Adipose tissue (tissue), 3 donors: ENCODE measurements around the gene KRT37. TPM values are rescaled to one million over a fixed set of nuclear protein-coding genes. Genes with fewer than 3 reads are reported as not detected.
"Not testable (repeated sequence)": the region's sequence is repeated elsewhere in the genome, so short reads cannot be mapped to it uniquely, and the experiment has no call there.

Source experiments
- H3K27ac ChIP-seq: one replicate; pipeline ENCODE4 v1.5.1; 2013; ENCODE audit warnings: low read depth, low read length
- WGBS, 3 donors: extraction: QIAGEN DNeasy Blood & Tissue Kit; methylation state at CpG; one replicate each; pipeline ENCODE4 v1.1.7; 2013; 5-methylcytosine and 5-hydroxymethylcytosine counted together
- polyA plus RNA-seq, 3 donors: library from polyadenylated mRNA; stranded (reverse); fragments of 200-250 nt; gene quantifications; one replicate each; pipeline ENCODE4 v1.2.3, GENCODE V29; 2013
- donor health status: healthy with polysubstance abuse.
- donor health status: Bipolar disorder and iron deficiency.
- donor health status: healthy.

Gene KRT37
- polyA plus RNA-seq, 3 donors: not detected

DNA sequence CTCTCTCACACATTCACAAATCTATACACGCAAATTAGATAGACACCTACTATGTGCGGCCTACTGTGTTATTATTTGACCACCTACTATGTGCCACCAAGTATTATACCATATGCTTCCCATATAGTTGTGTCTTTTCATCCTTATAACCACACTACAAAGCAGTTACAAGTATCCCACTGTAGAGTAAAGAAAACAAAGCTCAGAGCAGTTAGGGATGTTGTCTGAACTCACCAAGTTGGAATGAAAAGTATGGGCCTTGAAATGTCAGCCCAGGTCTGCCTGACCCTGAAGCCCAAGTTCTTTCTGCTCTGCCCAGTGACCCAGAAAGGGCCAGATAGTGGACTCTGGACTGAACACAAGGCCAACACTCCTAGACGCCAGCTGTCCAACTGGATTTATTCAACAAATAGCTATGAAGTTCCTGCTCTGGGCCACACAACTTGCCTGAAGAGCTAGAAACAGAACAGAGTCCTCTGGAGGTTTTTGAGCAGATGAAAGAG lies 8.5 kb downstream of the KRT37 start:
- H3K27ac ChIP-seq: no peak overlapping the region
- 54 to 71% (median 68%) methylated on average over 3 of the region's 3 CpGs for WGBS, 3 donors

DNA sequence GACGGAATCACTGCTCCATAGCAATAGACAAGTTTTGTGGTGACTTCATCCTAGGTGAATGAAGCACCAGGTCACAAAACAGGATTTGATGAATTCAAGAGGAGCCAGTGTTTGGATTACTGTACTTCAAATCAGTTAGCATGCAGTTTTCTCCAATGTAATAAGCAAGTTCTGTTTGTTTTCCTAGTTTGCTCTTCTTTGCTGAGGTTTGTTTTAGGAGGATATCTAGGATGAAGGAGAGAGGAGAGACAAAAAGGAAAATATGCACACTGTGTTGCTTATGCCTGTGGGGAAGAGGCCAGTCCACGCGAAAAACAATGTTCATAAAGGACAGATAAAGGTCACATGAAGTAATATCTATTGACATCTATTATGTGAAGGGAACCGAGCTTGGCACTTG lies 9.0 kb downstream of the KRT37 start:
- WGBS, 3 donors: 69 to 78% (median 76%) methylated on average over 4 of the region's 4 CpGs
- no peak overlapping the region for H3K27ac ChIP-seq

DNA sequence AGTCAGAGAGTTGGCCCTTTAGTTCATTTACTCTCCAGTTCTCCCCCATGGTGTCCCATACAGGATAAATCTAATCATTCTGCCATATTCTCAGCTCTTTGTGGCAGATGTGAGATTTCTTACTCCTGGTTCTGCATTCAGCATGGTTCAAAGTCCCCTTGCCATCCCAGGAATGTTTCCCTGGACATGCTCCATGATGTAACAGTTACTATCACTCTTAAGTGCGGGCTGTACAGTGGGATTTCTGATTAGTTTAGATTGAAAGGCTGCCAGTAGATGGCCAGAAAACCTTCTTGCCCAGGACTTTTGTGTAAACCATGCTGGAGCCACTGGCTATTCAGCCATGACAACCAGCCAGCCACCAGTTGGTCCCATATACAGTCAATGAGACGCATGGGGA lies 10.4 kb downstream of the KRT37 start:
- 89 to 95% (median 93%) methylated on average over 2 of the region's 2 CpGs for WGBS, 3 donors
- no peak overlapping the region for H3K27ac ChIP-seq

DNA sequence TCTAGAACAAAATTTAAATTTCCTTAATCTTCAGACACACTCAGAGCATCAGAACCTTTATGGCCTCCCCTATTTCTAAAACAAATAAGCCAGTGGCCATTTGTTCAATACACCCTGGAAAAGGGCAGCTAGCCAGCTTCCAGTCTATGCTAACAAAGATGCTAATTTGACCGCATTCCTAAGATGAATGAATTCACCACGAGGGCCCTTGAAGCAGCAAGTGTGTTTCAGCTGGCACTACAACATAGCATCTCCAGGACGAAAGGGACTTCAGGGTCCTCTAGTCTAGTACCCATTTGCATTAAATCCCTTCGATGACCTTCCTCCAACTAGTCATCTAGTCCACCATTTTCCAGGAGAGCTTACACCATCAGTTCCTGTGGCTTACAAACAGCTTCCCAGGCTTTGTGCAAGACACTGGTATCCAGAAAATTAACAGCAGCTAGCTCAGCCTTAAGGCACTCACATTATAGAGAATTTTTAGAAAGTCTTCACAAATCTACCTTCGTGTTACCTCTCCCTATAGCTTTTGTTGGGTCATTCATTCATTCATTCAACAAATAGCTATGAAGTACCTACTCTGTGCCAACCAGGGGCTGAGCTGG lies 10.9 kb downstream of the KRT37 start:
- 55 to 64% (median 63%) methylated on average over 5 of the region's 5 CpGs for WGBS, 3 donors
- no peak overlapping the region for H3K27ac ChIP-seq

DNA sequence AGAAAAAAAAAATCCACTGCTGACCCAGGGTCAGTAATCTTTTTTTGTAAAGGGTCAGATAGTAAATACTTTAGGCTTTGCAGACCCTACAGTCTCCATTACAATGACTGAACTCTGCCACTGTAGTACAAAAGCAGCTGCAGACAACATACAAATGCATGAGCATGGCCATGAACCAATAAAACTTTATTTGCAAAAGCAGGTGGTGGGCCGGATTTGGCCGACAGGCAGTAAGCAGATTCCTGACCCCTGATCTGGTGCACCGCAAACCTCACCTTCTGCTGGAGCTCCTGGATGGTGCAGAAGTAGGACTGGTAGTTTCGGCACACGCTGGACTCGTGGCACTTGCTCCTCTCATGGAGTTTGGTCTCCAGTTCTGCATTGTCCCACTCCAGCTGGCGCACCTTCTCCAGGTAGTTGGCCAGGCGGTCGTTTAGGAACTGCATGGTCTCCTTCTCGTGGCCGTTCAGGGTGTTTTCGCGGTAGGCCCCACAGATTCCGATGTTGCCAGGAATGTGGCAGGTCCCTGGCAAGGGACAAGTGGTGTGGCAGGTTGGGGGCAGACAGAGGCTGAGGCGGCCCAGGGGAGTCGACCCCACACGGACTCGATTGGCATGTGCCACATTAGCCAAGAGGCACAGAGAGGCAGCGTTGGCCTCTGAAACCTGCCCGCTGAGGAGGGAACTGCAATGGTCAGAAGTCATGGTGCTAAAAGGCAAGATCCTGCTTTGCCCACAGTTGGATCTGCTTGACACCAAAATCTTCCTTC lies 13.1 kb downstream of the KRT37 start:
- H3K27ac ChIP-seq: no peak overlapping the region
- 90 to 95% (median 94%) methylated on average over 20 of the region's 20 CpGs for WGBS, 3 donors

DNA sequence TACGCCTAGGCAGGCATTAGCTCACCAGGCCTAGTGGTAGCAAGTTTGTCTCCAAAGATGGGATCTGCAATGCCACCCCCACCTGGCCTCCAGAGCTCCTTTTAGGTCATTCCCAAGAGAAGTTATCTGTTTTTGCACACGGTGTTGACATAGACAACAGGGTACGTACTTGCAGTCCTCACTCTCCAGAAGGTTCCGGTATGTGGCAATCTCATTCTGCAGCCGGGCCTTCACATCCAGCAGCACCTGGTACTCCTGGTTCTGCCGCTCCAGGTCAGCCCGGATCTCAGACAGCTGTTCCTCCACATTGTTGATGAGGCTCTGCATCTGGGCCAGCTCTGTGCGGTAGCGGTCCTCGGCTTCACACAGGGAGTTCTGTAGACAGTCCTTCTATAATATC lies 17.2 kb downstream of the KRT37 start:
- 87 to 91% (median 91%) methylated on average over 10 of the region's 10 CpGs for WGBS, 3 donors
- H3K27ac ChIP-seq: no peak overlapping the region

DNA sequence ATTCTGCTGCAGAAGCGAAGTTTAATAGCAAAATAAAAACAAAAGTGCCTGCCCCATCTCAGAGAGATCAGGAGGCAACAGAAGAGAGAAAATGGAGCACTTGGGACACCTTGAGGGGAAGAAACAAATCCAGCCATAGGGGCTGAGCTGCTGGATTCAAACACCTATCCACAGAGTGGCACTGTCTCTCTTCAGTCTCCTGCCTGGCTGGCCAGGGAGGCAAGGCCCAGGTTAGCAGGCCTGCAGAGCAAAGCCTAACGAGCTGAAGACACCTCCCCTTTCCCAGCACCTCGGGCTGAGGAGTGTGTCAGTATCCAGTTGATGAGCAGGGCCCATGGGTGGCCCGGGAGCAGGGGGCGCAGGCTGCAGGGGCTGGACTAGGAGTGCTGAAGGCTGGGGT lies 18.2 kb downstream of the KRT37 start:
- no peak overlapping the region for H3K27ac ChIP-seq
- WGBS, 3 donors: 46 to 53% (median 46%) methylated on average over 5 of the region's 5 CpGs

DNA sequence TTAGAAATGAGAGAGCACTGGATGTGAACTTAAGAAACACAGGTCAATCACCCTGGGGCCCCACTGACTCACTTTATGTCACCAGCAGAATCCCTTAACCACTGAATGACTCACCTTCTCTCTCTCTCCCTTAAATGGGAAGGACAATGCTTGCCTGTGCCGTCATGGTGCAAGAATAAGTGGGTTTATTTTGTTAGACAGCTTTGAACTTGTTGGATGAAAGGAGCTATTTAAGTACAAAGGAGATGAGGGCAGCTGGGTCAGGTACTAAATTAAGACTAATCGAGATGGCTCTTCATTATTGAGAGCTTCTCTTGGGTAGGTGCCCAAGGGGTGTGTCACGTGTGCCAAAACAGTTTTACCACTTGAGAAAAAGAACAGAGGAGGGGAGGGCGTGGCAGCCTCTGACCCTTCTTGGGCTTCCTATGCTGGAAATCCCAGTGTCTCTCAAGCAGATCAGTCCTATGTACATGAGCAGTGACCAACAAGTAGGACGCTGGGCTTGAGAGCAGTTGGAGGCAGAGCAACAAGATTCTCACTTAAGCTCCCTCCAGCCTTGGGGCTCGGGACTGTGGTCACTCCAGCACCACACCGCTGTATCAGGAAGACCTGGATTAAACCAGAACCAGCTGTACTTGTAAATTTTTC lies 20.2 kb downstream of the KRT37 start:
- 59 to 71% (median 71%) methylated on average over 7 of the region's 7 CpGs for whole genome bisulfite sequencing, 3 donors
- no peak overlapping the region for H3K27ac ChIP-seq

DNA sequence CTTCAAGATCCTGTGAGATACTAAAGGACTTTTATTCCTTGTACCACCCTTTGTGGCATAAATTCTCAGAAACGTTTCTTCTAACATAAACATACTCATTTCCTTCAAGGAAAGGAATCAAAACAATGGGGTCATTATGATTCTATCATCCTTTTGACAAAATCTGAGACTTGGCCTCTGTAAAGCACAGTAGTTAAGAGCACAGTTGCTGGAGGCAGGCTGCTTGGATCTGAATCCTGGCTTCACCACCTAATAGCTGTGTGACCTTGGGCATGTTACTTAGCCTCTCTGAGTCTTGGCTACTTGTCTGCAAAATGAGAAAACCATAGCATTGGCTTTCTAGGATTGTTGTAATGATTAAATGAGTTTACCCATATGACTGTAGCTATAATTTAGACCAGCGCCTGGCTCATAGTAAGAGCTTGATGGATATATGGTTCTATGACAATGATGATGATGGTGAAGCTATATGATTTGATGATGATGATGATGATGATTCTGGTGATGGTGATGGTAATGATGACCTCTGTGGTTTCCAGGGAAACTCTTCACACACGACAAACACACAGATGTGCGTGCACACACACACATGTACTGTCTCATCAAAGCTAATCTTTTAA lies 20.9 kb downstream of the KRT37 start:
- no peak overlapping the region for H3K27ac ChIP-seq
- WGBS, 3 donors: 73 to 74% (median 74%) methylated on average over 4 of the region's 4 CpGs

DNA sequence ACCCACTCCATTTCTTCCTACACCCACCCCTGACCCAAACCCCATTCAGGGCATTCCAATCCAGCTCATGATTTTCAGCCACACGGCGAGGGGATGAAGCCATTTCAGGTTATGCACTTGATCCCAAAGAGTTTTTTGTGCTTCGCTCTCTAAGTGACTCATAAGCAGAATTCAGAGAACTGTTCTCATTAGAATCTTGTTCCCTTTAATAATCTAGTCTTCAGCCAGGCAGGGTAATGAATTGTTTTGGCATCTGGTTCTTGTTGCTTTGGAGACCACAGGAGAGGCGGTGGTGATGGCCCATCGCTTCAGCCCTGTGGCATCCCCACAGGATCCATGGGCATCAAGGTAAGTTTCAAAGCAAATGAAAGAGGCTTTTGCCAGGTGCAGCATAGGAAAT lies 22.2 kb downstream of the KRT37 start:
- 79 to 95% (median 90%) methylated on average over 5 of the region's 5 CpGs for WGBS, 3 donors
- H3K27ac ChIP-seq: no peak overlapping the region

DNA sequence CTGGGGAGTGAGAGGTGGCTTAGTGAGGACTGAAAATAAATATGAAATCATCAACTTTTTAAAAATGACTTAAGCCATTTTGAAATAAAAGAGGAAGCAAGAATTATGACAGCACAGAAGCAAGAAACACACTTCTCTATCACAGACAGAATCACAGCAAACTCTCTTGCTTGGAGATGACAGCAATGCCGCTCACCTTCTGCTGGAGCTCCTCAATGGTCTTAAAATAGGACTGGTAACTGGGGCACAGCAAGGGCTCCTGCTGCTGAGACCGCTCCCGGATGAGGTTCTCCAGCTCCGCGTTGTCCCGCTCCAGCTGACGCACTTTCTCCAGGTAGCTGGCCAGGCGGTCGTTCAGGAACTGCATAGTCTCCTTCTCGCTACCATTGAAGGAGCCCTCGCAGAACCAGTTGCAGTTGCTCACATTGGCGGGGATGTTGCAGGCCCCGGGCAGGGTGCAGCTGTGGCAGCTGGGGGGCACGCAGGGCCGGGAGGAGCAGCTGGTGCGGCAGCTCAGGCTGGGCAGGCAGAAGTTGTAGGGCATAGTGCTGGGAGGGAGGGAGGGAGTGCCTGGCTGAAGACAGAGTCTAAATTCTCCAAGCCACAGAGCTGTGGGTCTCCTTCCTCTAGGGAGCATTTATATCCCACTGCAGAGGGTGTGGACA lies 27.3 kb downstream of the KRT37 start, which contains the start of gene KRT31:
Gene KRT31, minus strand, starts transcription at position 613 of the 665 bp plus-strand sequence. Its CDS starts 69 bp downstream, at position 544.
- whole genome bisulfite sequencing, 3 donors: 87 to 90% (median 88%) methylated on average over 16 of the region's 16 CpGs
- H3K27ac ChIP-seq: no peak within 1 kb of the TSS

DNA sequence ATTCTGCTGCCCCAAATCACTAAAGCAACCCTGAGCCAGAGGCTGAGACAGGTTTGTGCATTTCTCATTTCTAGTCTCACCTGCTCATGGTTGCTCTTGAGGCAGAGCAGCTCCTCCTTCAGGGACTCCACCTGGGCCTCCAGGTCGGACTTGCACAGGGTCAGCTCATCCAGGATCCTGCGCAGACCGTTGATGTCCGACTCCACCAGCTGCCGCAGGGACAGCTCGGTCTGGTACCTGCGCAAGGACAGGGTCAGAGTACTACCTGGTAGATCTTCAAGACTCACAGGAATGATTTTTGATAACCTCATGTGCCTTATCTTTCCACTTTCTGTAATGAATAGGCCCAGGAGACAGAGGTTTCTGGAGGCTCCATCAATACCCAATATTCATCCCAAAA lies 28.0 kb downstream of the KRT37 start:
- 86 to 95% (median 95%) methylated on average over 7 of the region's 7 CpGs for WGBS, 3 donors

DNA sequence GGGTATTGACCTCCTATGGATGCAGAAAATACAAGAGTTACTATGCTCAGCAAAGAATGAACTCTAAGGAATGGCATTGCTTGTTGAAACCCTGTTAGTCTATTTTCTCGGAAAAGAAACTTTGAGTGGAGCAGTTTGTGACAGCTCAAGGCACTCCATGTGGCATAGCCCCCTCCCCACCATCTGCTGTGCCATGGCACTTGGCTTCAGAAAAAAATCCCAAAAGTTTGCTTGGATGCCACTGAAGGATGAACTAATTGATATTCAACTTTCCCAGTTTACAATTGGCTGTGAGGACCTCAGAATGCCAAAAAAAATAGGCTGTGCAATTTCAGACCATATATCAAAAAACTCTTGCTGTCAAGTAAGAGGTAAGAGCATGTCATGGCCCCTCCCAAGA lies 28.8 kb downstream of the KRT37 start:
- 86 to 93% (median 92%) methylated on average over 1 of the region's 1 CpG for WGBS, 3 donors
- no peak overlapping the region for H3K27ac ChIP-seq

More for the DNA sequence above, 28.0 kb downstream of the KRT37 start:
- H3K27ac ChIP-seq: no peak overlapping the region

DNA sequence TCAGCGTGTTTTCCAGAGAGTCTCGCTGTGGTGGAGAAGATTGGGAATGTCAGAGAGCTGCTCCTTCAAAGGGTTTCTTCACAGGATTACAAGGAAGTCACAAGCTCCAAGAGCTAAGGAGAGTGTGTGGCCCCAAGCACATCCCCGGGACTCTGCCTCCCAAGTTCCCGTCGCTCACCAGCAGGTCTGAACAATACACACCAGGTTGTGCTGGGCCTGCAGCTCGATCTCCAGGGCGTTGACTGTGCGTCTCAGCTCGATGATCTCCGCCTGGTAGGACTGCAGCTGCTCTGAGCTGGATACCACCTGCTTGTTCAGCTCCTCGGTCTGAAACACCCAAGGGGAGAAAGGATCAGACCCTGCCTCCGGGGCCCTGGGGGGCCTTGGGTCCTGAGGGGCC lies 29.3 kb downstream of the KRT37 start:
- 78 to 89% (median 83%) methylated on average over 7 to 12 of the region's 12 CpGs for WGBS, 3 donors
- not testable (repeated sequence) for H3K27ac ChIP-seq

DNA sequence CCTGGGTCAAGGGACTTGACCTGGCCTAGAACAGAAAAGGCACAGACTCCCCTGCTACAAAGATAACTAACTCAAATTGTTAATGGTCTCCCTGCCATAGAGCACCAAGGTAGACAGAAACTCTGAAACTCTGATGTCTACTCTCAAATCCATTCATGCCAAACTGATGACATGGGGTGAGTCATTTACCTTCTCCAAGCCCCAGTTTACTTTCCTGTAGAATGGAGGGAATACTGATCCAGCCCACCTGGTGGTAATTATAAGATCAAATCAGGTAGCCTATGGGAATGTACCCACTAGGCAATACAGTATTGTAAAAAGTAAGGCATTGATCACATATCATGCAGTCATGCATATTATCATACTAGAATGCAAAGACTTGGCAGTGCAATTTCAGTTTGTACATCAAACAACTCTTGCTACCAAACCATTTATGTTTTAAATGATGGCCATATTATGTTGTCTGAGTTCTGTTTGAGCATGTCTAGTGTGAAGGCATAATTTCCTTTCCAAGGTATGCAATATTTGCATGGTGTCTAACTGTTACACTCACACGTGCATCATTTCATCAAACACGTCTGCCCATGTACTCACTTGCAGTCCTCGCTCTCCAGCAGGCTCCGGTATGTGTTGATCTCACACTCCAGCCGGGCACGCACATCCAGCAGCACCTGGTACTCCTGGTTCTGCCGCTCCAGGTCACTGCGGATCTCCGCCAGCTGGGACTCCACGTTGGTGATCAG lies 30.0 kb downstream of the KRT37 start:
- 76 to 92% (median 91%) methylated on average over 10 of the region's 10 CpGs for WGBS, 3 donors
- H3K27ac ChIP-seq: no peak overlapping the region

DNA sequence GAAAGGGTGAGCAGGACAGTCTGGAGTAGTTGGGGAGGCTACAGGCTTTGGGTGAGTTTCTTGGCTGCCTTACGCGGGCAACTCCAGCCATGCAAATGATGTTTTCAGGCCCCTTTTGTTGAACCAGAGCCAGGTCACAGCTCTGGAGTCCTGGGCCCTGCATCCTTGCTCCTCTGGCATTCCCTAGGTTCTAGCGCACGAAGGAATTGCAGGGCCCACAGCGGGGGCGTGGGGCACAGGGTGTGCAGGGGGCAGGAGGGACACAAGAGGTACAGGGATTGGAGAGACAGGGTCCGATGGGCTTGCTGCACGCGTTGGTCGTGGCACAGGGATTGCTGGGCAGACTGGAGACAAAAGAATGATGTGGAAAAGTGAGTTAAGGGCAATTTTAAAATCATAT lies 30.6 kb downstream of the KRT37 start:
- 82 to 88% (median 83%) methylated on average over 10 of the region's 10 CpGs for WGBS, 3 donors

DNA sequence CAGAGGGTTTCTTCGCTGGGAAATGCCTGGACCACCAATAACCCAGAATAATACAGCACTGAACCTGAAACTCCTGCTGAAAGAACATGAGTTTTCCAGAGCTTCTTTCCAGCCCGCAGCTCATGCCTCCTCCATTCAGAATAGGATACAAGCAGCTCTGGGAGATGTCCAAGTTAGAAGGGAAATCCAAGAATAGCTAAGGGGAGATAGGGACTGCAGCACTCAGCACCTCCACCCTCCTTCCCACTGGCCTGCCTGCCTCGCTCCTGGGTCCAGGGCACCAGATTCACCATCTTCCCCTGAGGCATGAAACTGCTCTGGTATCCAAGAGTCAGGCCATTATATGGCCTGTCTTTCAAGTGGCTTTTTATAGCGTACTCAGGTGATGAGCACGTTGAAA lies 31.1 kb downstream of the KRT37 start:
- no peak overlapping the region for H3K27ac ChIP-seq
- 59 to 70% (median 63%) methylated on average over 5 of the region's 5 CpGs for WGBS, 3 donors

More for the DNA sequence above, 30.6 kb downstream of the KRT37 start:
- H3K27ac ChIP-seq: no peak overlapping the region

DNA sequence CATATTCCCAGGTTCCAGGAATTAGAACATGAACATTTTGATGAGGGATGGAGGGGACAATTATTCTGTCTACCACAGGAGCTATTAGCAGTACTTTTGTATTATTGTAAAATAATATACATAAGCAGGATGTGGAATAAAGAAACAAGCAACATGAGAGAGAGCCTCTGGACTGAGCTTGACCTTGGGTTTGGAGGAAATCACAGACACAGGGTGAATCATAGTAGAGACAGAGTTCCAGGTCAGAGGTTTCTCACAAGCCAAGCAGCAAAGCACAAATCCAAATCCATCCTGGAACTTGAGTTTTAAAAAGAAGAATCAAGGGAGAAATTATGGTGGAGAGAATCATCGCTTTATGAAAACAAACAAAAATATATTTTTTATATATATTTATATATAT lies 32.1 kb downstream of the KRT37 start:
- H3K27ac ChIP-seq: no peak overlapping the region
- WGBS, 3 donors: 87 to 98% (median 90%) methylated on average over 1 of the region's 1 CpG
